RWPE1 (cell line): ENCODE data around the gene NAAA.
A peak's percentile ranks its signal among the peaks of the same experiment; 100 is the strongest.

Source experiments
- CTCF ChIA-PET: fragments of 350-600 bp; sonication (Branson Sonifier 250); formaldehyde crosslinking; extraction: SDS; loops from one replicate; lab custom pipeline; 2021; lab: Yijun Ruan, JAX
- POLR2A ChIA-PET: fragments of 400-600 bp; formaldehyde crosslinking; extraction: SDS; loops from one replicate; lab custom pipeline; 2020; ENCODE audit warnings: antibody characterized with exemption; ENCODE audit not compliant: low non-redundant PET; lab: Yijun Ruan, JAX
- DNase-seq: peaks from one replicate; pipeline ENCODE4 v3.0.0; 2012; ENCODE audit warnings: low spot score
- H3K27ac ChIP-seq: fragments of 450-650 bp; 2 replicates; pipeline ENCODE4 v1.5.1; 2017
- CTCF ChIP-seq: fragments of 450-650 bp; conservative IDR thresholded peaks from 2 replicates; pipeline ENCODE4 v1.5.1; 2017; ENCODE audit warnings: low read depth, mild to moderate bottlenecking

The NAAA gene

GRCh38 chr4:75940692-75941253 is at the start of gene NAAA:
NAAA (minus strand) TSS chr4:75941013; CDS start chr4:75940949, 64 bp downstream.
- peak within 1 kb of the TSS; percentile 75 for H3K27ac ChIP-seq
- peak; percentile 62 for TF ChIP-seq CTCF
- POLR2A ChIA-PET: interaction anchor here (0.5 to 0.6 kb wide), 2 partner anchors 23 to 90 kb away, joined by 3 to 12 read pairs; no protein-coding TSS in a partner anchor
- DNase-seq: peak; percentile 68
- CTCF ChIA-PET: interaction anchor here (0.6 to 3.3 kb wide), 5 partner anchors 25 to 173 kb away, joined by 3 to 11 read pairs (median 3); no protein-coding TSS in a partner anchor

GRCh38 chr4:75989846-75990528 is 49.2 kb upstream of the NAAA start:
- ChIA-PET POLR2A (no interaction called here), CTCF (interaction anchor here (0.6 kb wide), 1 partner anchor 97 kb away, joined by 4 read pairs; no protein-coding TSS in a partner anchor)
- TF ChIP-seq CTCF: no peak
- DNase-seq: peak; percentile 8
- H3K27ac ChIP-seq: peak overlapping the region; percentile 65

- ChIA-PET POLR2A (no interaction called here), CTCF (interaction anchor here (0.5 to 1.2 kb wide), 2 partner anchors 103 to 106 kb away, joined by 4 to 5 read pairs; no protein-coding TSS in a partner anchor)
- no peak for TF ChIP-seq CTCF
- H3K27ac ChIP-seq: no peak overlapping the region
- DNase-seq: peak; percentile 64
Measured at GRCh38 chr4:75985116-75985515, 44.3 kb upstream of the NAAA start.

GRCh38 chr4:75980576-75980975 is 39.8 kb upstream of the NAAA start:
- ChIA-PET CTCF (interaction anchor here (0.6 to 1.2 kb wide), 2 partner anchors 15 to 682 kb away, joined by 3 read pairs; no protein-coding TSS in a partner anchor), POLR2A (no interaction called here)
- TF ChIP-seq CTCF: no peak

GRCh38 chr4:75976177-75976576 is 35.4 kb upstream of the NAAA start:
- ChIA-PET CTCF (no interaction called here), POLR2A (no interaction called here)
- no peak for TF ChIP-seq CTCF
- no peak for DNase-seq
- no peak overlapping the region for H3K27ac ChIP-seq

More at GRCh38 chr4:75980576-75980975, 39.8 kb upstream of the NAAA start:
- DNase-seq: no peak
- H3K27ac ChIP-seq: no peak overlapping the region

GRCh38 chr4:75973766-75974165 is 33.0 kb upstream of the NAAA start:
- ChIA-PET CTCF (interaction anchor here (1.1 kb wide), 1 partner anchor 14 kb away, joined by 3 read pairs; no protein-coding TSS in a partner anchor), POLR2A (no interaction called here)
- no peak for DNase-seq
- no peak for TF ChIP-seq CTCF
- no peak overlapping the region for H3K27ac ChIP-seq
